ENCODE data around the gene PIK3AP1.
A peak's percentile ranks its signal among the peaks of the same experiment; 100 is the strongest.

Gene PIK3AP1

DNA sequence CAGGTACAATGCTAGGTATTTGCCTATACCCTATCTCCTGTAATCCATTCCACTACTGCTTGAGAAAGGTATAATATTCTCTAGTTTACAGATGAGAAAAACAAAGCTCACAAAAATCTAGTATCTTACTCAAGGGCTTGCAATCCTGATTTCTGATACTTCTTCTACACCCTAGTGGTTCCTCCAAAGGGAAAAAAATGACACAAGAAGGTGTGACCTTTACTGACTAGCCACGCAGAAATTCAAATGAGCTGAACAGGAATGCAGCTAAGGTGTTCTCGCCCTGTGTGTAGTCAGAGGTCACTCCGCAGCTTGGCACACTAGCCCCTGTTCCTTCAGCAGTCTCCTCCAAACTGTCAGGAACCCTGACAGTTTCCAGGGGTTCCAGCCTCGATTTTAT is 74.0 kb downstream of the PIK3AP1 start:
- no peak for DNase-seq (ENCODE audit: low read depth in 1 of 2, low spot score in 1 of 2)
- Histone ChIP-seq H3K27ac (replicated peaks) (peak overlapping the region; percentile 18; the same call in 1 of the 2 replicates), H3K4me3 (replicated peaks; ENCODE audit: insufficient read depth, low read length) (no peak overlapping the region), H3K27me3 (ENCODE audit: insufficient read depth, poor library complexity, severe bottlenecking) (no peaks in the 10 kb centered on the region)
- TF ChIP-seq REST (IDR thresholded peaks at IDR 0.05; ENCODE audit: insufficient replicate concordance, low read depth) = no peak
- no peak for TF ChIP-seq POLR2AphosphoS5 (IDR thresholded peaks at IDR 0.05; ENCODE audit: low read depth)
- TF ChIP-seq, protein P1, sequence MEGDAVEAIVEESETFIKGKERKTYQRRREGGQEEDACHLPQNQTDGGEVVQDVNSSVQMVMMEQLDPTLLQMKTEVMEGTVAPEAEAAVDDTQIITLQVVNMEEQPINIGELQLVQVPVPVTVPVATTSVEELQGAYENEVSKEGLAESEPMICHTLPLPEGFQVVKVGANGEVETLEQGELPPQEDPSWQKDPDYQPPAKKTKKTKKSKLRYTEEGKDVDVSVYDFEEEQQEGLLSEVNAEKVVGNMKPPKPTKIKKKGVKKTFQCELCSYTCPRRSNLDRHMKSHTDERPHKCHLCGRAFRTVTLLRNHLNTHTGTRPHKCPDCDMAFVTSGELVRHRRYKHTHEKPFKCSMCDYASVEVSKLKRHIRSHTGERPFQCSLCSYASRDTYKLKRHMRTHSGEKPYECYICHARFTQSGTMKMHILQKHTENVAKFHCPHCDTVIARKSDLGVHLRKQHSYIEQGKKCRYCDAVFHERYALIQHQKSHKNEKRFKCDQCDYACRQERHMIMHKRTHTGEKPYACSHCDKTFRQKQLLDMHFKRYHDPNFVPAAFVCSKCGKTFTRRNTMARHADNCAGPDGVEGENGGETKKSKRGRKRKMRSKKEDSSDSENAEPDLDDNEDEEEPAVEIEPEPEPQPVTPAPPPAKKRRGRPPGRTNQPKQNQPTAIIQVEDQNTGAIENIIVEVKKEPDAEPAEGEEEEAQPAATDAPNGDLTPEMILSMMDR (IDR thresholded peaks at IDR 0.05; ENCODE audit: insufficient read depth, low read length) = no peak
- no peak for TF ChIP-seq SPI1 (IDR thresholded peaks at IDR 0.05; ENCODE audit: borderline replicate concordance, low read depth)
- TF ChIP-seq GABPA (IDR thresholded peaks at IDR 0.05; ENCODE audit: low read depth) = no peak

GRCh38 chr10:96645191-96645721 is 75.1 kb downstream of the PIK3AP1 start:
- TF ChIP-seq GABPA (IDR thresholded peaks at IDR 0.05; ENCODE audit: low read depth) = no peak
- peak; percentile 60; the same call in 1 of the 2 replicates for TF ChIP-seq SPI1 (IDR thresholded peaks at IDR 0.05; ENCODE audit: borderline replicate concordance, low read depth)
- TF ChIP-seq, protein P1 (IDR thresholded peaks at IDR 0.05; ENCODE audit: insufficient read depth, low read length) = no peak
- H3K4me3 ChIP-seq (replicated peaks; ENCODE audit: insufficient read depth, low read length) = no peak overlapping the region

GRCh38 chr10:96643920-96644319 is 76.4 kb downstream of the PIK3AP1 start:
- Histone ChIP-seq H3K27ac (replicated peaks) (no peak overlapping the region), H3K27me3 (ENCODE audit: insufficient read depth, poor library complexity, severe bottlenecking) (no peaks in the 10 kb centered on the region), H3K4me3 (replicated peaks; ENCODE audit: insufficient read depth, low read length) (no peak overlapping the region)
- no peak for DNase-seq (ENCODE audit: low read depth in 1 of 2, low spot score in 1 of 2)
- TF ChIP-seq, protein P1 (IDR thresholded peaks at IDR 0.05; ENCODE audit: insufficient read depth, low read length) = no peak
- TF ChIP-seq POLR2AphosphoS5 (IDR thresholded peaks at IDR 0.05; ENCODE audit: low read depth) (no peak), SPI1 (IDR thresholded peaks at IDR 0.05; ENCODE audit: borderline replicate concordance, low read depth) (no peak)

More at GRCh38 chr10:96645191-96645721, 75.1 kb downstream of the PIK3AP1 start:
- Histone ChIP-seq H3K27ac (replicated peaks) (peak overlapping the region; percentile 18; the same call in 1 of the 2 replicates), H3K27me3 (ENCODE audit: insufficient read depth, poor library complexity, severe bottlenecking) (no peaks in the 10 kb centered on the region)
- peak; percentile 42 to 68 for DNase-seq (ENCODE audit: low read depth in 1 of 2, low spot score in 1 of 2)

GRCh38 chr10:96642973-96643372 is 77.3 kb downstream of the PIK3AP1 start:
- H3K27ac ChIP-seq (replicated peaks) = no peak overlapping the region
- DNase-seq (ENCODE audit: low read depth in 1 of 2, low spot score in 1 of 2) = peak in 1 of 2 experiments; percentile 93

More at GRCh38 chr10:96642973-96643372, 77.3 kb downstream of the PIK3AP1 start:
- Histone ChIP-seq H3K4me3 (replicated peaks; ENCODE audit: insufficient read depth, low read length) (no peak overlapping the region), H3K27me3 (ENCODE audit: insufficient read depth, poor library complexity, severe bottlenecking) (no peaks in the 10 kb centered on the region)
- TF ChIP-seq, protein P1 (IDR thresholded peaks at IDR 0.05; ENCODE audit: insufficient read depth, low read length) = peak; percentile 87
- no peak for TF ChIP-seq POLR2AphosphoS5 (IDR thresholded peaks at IDR 0.05; ENCODE audit: low read depth)
